IMR-90 (cell line): ENCODE data around the gene MAN2A1.

Source experiments
- CTCF ChIP-seq: conservative IDR thresholded peaks from 2 replicates; pipeline ENCODE4 v1.5.1; 2012; ENCODE audit warnings: mild to moderate bottlenecking, low read depth, low read length, improper control_type of control experiment
- ELK1 ChIP-seq: fragments of 150-350 bp; IDR thresholded peaks from 2 replicates; pipeline ENCODE4 v1.6.1; 2016; ENCODE audit warnings: low read depth, mild to moderate bottlenecking, low read length, moderate library complexity, borderline replicate concordance
- FOS ChIP-seq: fragments of 150-350 bp; IDR thresholded peaks from 2 replicates; pipeline ENCODE4 v1.6.1; 2016; ENCODE audit warnings: low read depth, low read length
- POLR2A ChIP-seq: IDR thresholded peaks from 2 replicates; pipeline ENCODE4 v1.6.1; 2012; ENCODE audit warnings: mild to moderate bottlenecking, low read depth, low read length
- RCOR1 ChIP-seq: IDR thresholded peaks from 2 replicates; pipeline ENCODE4 v1.6.1; 2012; ENCODE audit warnings: mild to moderate bottlenecking, low read length, improper control_type of control experiment; ENCODE audit not compliant: insufficient replicate concordance
- SMC3 ChIP-seq: fragments of 150-350 bp; IDR thresholded peaks from 2 replicates; pipeline ENCODE4 v1.6.1; 2016; ENCODE audit warnings: low read depth, mild to moderate bottlenecking, antibody characterized with exemption, low read length, moderate library complexity

- TF ChIP-seq CTCF = no peak
- TF ChIP-seq ELK1 = no peak
- no peak for TF ChIP-seq SMC3
- TF ChIP-seq POLR2A = no peak
- no peak for TF ChIP-seq FOS
- no peak for TF ChIP-seq RCOR1
Observed at GRCh38 chr5:109844695-109845094, 155.0 kb downstream of the MAN2A1 start.
